T-helper 17 cell (primary cell): Measurements from ENCODE around the gene TRIP10. TPM values are rescaled to one million over a fixed set of nuclear protein-coding genes. Genes with fewer than 3 reads are reported as not detected.
"Not testable (repeated sequence)": the region's sequence is repeated elsewhere in the genome, so short reads cannot be mapped to it uniquely, and the experiment has no call there.

Experiments
- ATAC-seq: fragments of 150-1000 bp; cut with Tn5 transposase; 2 replicates; pipeline ENCODE4 v1.10.0; 2021; ENCODE audit warnings: mild to moderate bottlenecking, moderate library complexity
- DNase-seq, 3 donors: peaks; one replicate each; pipeline versions ENCODE4 v3.0.0 to v3.0.0-alpha.2; 2020 to 2021
- H3K9me3 ChIP-seq: one replicate; pipeline ENCODE4 v1.7.0; 2013; ENCODE audit warnings: low read length, mild to moderate bottlenecking; ENCODE audit not compliant: control insufficient read depth, poor library complexity, severe bottlenecking
- H3K27ac Mint-ChIP-seq: one replicate; pipeline ENCODE4 v1.8.0; 2022; ENCODE audit warnings: mild to moderate bottlenecking, moderate library complexity, mixed read lengths
- H3K27me3 Mint-ChIP-seq: one replicate; pipeline ENCODE4 v1.8.0; 2022; ENCODE audit warnings: mixed read lengths
- H3K36me3 Mint-ChIP-seq: one replicate; pipeline ENCODE4 v1.8.0; 2022; ENCODE audit warnings: low read depth, mixed read lengths
- H3K4me1 Mint-ChIP-seq: one replicate; pipeline ENCODE4 v1.8.0; 2022; ENCODE audit warnings: mild to moderate bottlenecking, mixed read lengths
- H3K4me3 Mint-ChIP-seq: one replicate; pipeline ENCODE4 v1.8.0; 2022; ENCODE audit warnings: mild to moderate bottlenecking, moderate library complexity, mixed read lengths
- total RNA-seq, 4 donors: library from RNA in 2 of 4; stranded (reverse) in 2 of 4; gene quantifications; one replicate each; pipeline ENCODE4 v1.2.3 and lab custom pipeline; 2022 to 2026

Gene TRIP10
- total RNA-seq, 2 donors from 2014 or later, result 0.92 to 3.3 TPM

DNA sequence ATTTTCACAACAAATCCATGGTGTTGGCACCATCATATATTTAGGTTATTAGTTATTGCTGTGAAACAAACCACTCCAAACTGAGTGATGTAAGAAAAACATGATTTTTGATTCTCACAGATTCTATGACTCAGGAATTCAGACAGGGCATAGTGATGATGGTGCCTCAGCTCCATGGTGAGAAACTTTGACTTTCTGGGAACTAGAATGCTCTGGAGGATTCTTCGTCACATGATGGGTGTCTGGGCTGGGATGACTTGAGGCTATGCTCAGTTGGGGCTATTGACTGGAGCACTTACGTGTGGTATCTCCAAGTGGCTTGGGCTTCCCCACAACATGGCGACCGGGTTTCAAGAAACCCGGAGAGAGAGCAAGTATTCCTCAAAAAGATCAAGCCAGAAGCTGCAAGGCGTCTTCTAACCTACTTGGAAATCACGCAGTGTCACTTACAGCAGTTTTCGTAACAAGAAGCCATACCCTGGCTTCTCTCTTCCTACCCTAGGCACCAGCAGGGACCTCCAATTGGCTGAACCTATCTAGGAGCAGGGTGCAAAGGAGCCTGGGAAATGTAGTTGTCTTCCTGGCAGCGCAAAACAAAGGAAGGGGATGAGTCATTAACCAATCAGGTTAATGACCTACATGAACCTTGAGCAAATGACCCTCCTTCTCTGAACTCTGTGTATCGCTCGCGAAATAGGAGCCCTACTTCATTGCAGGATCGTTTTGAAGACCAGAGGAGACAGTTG is 55.4 kb downstream of the TRIP10 start:
- Mint-ChIP-seq H3K27ac (peak overlapping the region; percentile 1), H3K4me3 (no peak overlapping the region), H3K4me1 (peaks cover 46% of the 10 kb centered on the region), H3K27me3 (no peaks in the 10 kb centered on the region), H3K36me3 (peaks cover 12% of the 10 kb centered on the region)
- ATAC-seq, result no peak
- no peaks in the 10 kb centered on the region for H3K9me3 ChIP-seq
- no peak for DNase-seq

GRCh38 chr19:6796278-6796677 is 56.8 kb downstream of the TRIP10 start:
- no peaks in the 10 kb centered on the region for H3K9me3 ChIP-seq
- peaks cover 56% of the 10 kb centered on the region for H3K4me1 Mint-ChIP-seq
- H3K4me3 Mint-ChIP-seq, result no peak overlapping the region
- peaks cover 15% of the 10 kb centered on the region for H3K36me3 Mint-ChIP-seq
- DNase-seq (no peak), ATAC-seq (no peak)
- no peaks in the 10 kb centered on the region for H3K27me3 Mint-ChIP-seq
- H3K27ac Mint-ChIP-seq, result peak overlapping the region; percentile 81

- peak overlapping the region; percentile 81 for H3K27ac Mint-ChIP-seq
- no peaks in the 10 kb centered on the region for H3K27me3 Mint-ChIP-seq
- no peak overlapping the region for H3K4me3 Mint-ChIP-seq
- peaks cover 52% of the 10 kb centered on the region for H3K4me1 Mint-ChIP-seq
- ATAC-seq, result no peak
- no peak for DNase-seq
- H3K36me3 Mint-ChIP-seq, result peaks cover 9% of the 10 kb centered on the region
- no peaks in the 10 kb centered on the region for H3K9me3 ChIP-seq
Observed at GRCh38 chr19:6797646-6798045, 58.2 kb downstream of the TRIP10 start.

- Mint-ChIP-seq H3K27ac (peak overlapping the region; percentile 96), H3K4me3 (peak overlapping the region; percentile 99), H3K4me1 (peaks cover 55% of the 10 kb centered on the region)
- not testable (repeated sequence) for DNase-seq, ATAC-seq, H3K36me3 Mint-ChIP-seq, H3K9me3 ChIP-seq, H3K27me3 Mint-ChIP-seq
Observed at GRCh38 chr19:6800160-6800790, 60.8 kb downstream of the TRIP10 start.

DNA sequence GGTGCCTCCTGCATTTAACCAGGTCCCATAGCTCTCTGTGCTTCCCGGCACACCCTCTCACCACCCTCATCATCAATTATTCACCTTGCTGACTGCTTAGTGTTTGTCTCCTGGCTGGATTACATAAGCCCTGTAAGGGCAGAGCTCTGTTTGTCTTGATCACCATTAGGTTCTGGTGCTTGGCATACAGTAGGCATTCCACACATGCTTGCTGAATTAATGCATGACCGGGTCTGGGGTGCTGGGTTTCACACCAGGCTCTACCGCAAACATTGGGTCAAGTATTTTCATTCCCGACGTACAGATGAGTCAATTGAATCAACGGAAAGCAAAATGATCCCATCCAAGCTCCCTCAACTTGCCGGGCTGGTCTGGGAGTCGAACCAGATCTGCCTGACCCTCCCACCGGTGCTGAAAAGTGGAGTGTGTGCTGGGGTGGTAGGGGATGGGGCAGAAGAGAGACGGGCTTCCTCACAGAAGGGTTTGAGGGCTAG is 61.6 kb downstream of the TRIP10 start:
- Mint-ChIP-seq H3K36me3 (peaks cover 7% of the 10 kb centered on the region), H3K4me3 (peak overlapping the region; percentile 99), H3K4me1 (peaks cover 49% of the 10 kb centered on the region), H3K27me3 (no peaks in the 10 kb centered on the region), H3K27ac (peak overlapping the region; percentile 96)
- no peaks in the 10 kb centered on the region for H3K9me3 ChIP-seq
- peak; percentile 10 for ATAC-seq
- DNase-seq, result no peak

Other genes starting within 250 kb of the TRIP10 start
- 1 to 10 TPM; 1.5 to 1.6 TPM for gene TUBB4A, start 237.4 kb upstream of the TRIP10 start, total RNA-seq
- gene TNFSF9, start 208.7 kb upstream of the TRIP10 start, total RNA-seq, result 1 to 10 TPM; 2.2 to 3.3 TPM
- gene CD70, start 148.5 kb upstream of the TRIP10 start, total RNA-seq, result 1 to 10 TPM; 3.0 to 4.5 TPM
- 1 to 10 TPM; 5.0 to 5.6 TPM for gene TNFSF14, start 69.5 kb upstream of the TRIP10 start, total RNA-seq
- under 1 TPM in 1 of 2 donors, not detected in 1; 0.35 TPM for gene C3, start 19.0 kb upstream of the TRIP10 start, total RNA-seq
- gene GPR108, start 2.1 kb upstream of the TRIP10 start, total RNA-seq, result 10 to 100 TPM; 53.4 to 55.5 TPM
- 10 to 100 TPM; 43.8 to 50.3 TPM for gene SH2D3A, start 27.8 kb downstream of the TRIP10 start, total RNA-seq
- gene VAV1, start 33.0 kb downstream of the TRIP10 start, total RNA-seq, result 10 to 100 TPM; 83.0 to 92.0 TPM
- gene ADGRE1, start 147.9 kb downstream of the TRIP10 start, total RNA-seq, result 1 to 10 TPM; 3.6 to 6.6 TPM